ENCODE data around the gene PRM2. TPM values are rescaled to one million over a fixed set of nuclear protein-coding genes. Genes with fewer than 3 reads are reported as not detected.

Gene PRM2
- not detected in 2 replicates for total RNA-seq (2014; rRNA removed; shearing (Covaris generic))

- in situ Hi-C loops (cut with HindIII; ENCODE audit: low sequenced_read_pairs): loop anchor here (5.0 kb wide), 1 partner anchor 106 kb away; no protein-coding TSS in a partner anchor
- DNase-seq (ENCODE audit: low spot score): no peak
Observed at GRCh38 chr16:11276143-11276895, at the start of gene PRM2. Gene PRM2 (minus strand): TSS chr16:11276480. CDS start chr16:11276370, 110 bp downstream.

- no peak for DNase-seq (ENCODE audit: low spot score)
- in situ Hi-C loops (cut with HindIII; ENCODE audit: low sequenced_read_pairs): no loop called here
Observed at GRCh38 chr16:11325404-11326083, 49.3 kb upstream of the PRM2 start.

- in situ Hi-C loops (cut with HindIII; ENCODE audit: low sequenced_read_pairs): no loop called here
- DNase-seq (ENCODE audit: low spot score): no peak
Observed at GRCh38 chr16:11323551-11324336, 47.5 kb upstream of the PRM2 start.

GRCh38 chr16:11322823-11323222 is 46.5 kb upstream of the PRM2 start:
- no peak for DNase-seq (ENCODE audit: low spot score)
- in situ Hi-C loops (cut with HindIII; ENCODE audit: low sequenced_read_pairs): no loop called here

- DNase-seq (ENCODE audit: low spot score): no peak
- in situ Hi-C loops (cut with HindIII; ENCODE audit: low sequenced_read_pairs): no loop called here
Observed at GRCh38 chr16:11321662-11322061, 45.4 kb upstream of the PRM2 start.

GRCh38 chr16:11320170-11320569 is 43.9 kb upstream of the PRM2 start:
- in situ Hi-C loops (cut with HindIII; ENCODE audit: low sequenced_read_pairs): no loop called here
- no peak for DNase-seq (ENCODE audit: low spot score)

- no peak for DNase-seq (ENCODE audit: low spot score)
- in situ Hi-C loops (cut with HindIII; ENCODE audit: low sequenced_read_pairs): no loop called here
Observed at GRCh38 chr16:11319529-11320146, 43.4 kb upstream of the PRM2 start.

GRCh38 chr16:11318817-11319216 is 42.5 kb upstream of the PRM2 start:
- DNase-seq (ENCODE audit: low spot score): no peak
- in situ Hi-C loops (cut with HindIII; ENCODE audit: low sequenced_read_pairs): no loop called here

GRCh38 chr16:11316331-11317015 is 40.2 kb upstream of the PRM2 start:
- no peak for DNase-seq (ENCODE audit: low spot score)
- in situ Hi-C loops (cut with HindIII; ENCODE audit: low sequenced_read_pairs): no loop called here

- no peak for DNase-seq (ENCODE audit: low spot score)
- in situ Hi-C loops (cut with HindIII; ENCODE audit: low sequenced_read_pairs): no loop called here
Observed at GRCh38 chr16:11315510-11315909, 39.2 kb upstream of the PRM2 start.

- DNase-seq (ENCODE audit: low spot score): no peak
- in situ Hi-C loops (cut with HindIII; ENCODE audit: low sequenced_read_pairs): no loop called here
Observed at GRCh38 chr16:11314309-11314894, 38.1 kb upstream of the PRM2 start.

GRCh38 chr16:11313493-11314308 is 37.4 kb upstream of the PRM2 start:
- no peak for DNase-seq (ENCODE audit: low spot score)
- in situ Hi-C loops (cut with HindIII; ENCODE audit: low sequenced_read_pairs): no loop called here

- in situ Hi-C loops (cut with HindIII; ENCODE audit: low sequenced_read_pairs): no loop called here
- DNase-seq (ENCODE audit: low spot score): no peak
Observed at GRCh38 chr16:11312718-11313492, 36.6 kb upstream of the PRM2 start.

- DNase-seq (ENCODE audit: low spot score): no peak
- in situ Hi-C loops (cut with HindIII; ENCODE audit: low sequenced_read_pairs): no loop called here
Observed at GRCh38 chr16:11310997-11311561, 34.8 kb upstream of the PRM2 start.

GRCh38 chr16:11310634-11310977 is 34.3 kb upstream of the PRM2 start:
- in situ Hi-C loops (cut with HindIII; ENCODE audit: low sequenced_read_pairs): no loop called here

GRCh38 chr16:11309895-11310633 is 33.8 kb upstream of the PRM2 start:
- no peak for DNase-seq (ENCODE audit: low spot score)
- in situ Hi-C loops (cut with HindIII; ENCODE audit: low sequenced_read_pairs): no loop called here

More at GRCh38 chr16:11310634-11310977, 34.3 kb upstream of the PRM2 start:
- no peak for DNase-seq (ENCODE audit: low spot score)
